HS-27A (cell line): ENCODE measurements around the gene PLPPR2.
"Not testable (repeated sequence)": the region's sequence is repeated elsewhere in the genome, so short reads cannot be mapped to it uniquely, and the experiment has no call there.

ENCODE experiments used
- DNase-seq: peaks from one replicate; pipeline ENCODE4 v3.0.0-alpha.2; 2012; ENCODE audit warnings: low read depth, missing footprints

Gene PLPPR2

GRCh38 chr19:11355160-11356073, at the start of gene PLPPR2:
Gene PLPPR2 (plus strand): TSS chr19:11355432. CDS start chr19:11357674, 2,242 bp downstream.
- DNase-seq: peak; percentile 62

- no peak for DNase-seq
These were observed 48.9 kb upstream of the PLPPR2 start for GRCh38 chr19:11306337-11306736.

- DNase-seq: not testable (repeated sequence)
These were observed 34.8 kb upstream of the PLPPR2 start for GRCh38 chr19:11320278-11320995.

- DNase-seq: no peak
These were observed 33.8 kb upstream of the PLPPR2 start for GRCh38 chr19:11321191-11322126.

- DNase-seq: no peak
These were observed 32.8 kb upstream of the PLPPR2 start for GRCh38 chr19:11322269-11323024.

- DNase-seq: no peak
These were observed 31.6 kb upstream of the PLPPR2 start for GRCh38 chr19:11323601-11324078.

- no peak for DNase-seq
These were observed 31.1 kb upstream of the PLPPR2 start for GRCh38 chr19:11324079-11324661.

- no peak for DNase-seq
These were observed 30.4 kb upstream of the PLPPR2 start for GRCh38 chr19:11324748-11325389.

GRCh38 chr19:11325544-11325943, 29.7 kb upstream of the PLPPR2 start:
- no peak for DNase-seq

- no peak for DNase-seq
These were observed 25.1 kb upstream of the PLPPR2 start for GRCh38 chr19:11330127-11330526.

- DNase-seq: no peak
These were observed 23.7 kb upstream of the PLPPR2 start for GRCh38 chr19:11331502-11331901.

GRCh38 chr19:11332822-11333221, 22.4 kb upstream of the PLPPR2 start:
- DNase-seq: no peak

GRCh38 chr19:11333838-11334237, 21.4 kb upstream of the PLPPR2 start:
- DNase-seq: not testable (repeated sequence)

- no peak for DNase-seq
These were observed 19.6 kb upstream of the PLPPR2 start for GRCh38 chr19:11335449-11336146.

GRCh38 chr19:11337080-11337479, 18.2 kb upstream of the PLPPR2 start:
- DNase-seq: no peak

- no peak for DNase-seq
These were observed 17.1 kb upstream of the PLPPR2 start for GRCh38 chr19:11338121-11338520.

- DNase-seq: no peak
These were observed 16.5 kb upstream of the PLPPR2 start for GRCh38 chr19:11338569-11339253.

- DNase-seq: no peak
These were observed 15.8 kb upstream of the PLPPR2 start, which contains the start of gene RAB3D for GRCh38 chr19:11339254-11340098. Gene RAB3D (minus strand): TSS chr19:11339657. CDS start chr19:11337399, 2,258 bp downstream.
